Nephron progenitor cell (in vitro differentiated cells): Measurements from ENCODE around the gene LAMP1.

Experiments
- DNase-seq: peaks from one replicate; pipeline ENCODE4 v3.0.0; 2021
- H3K27ac Mint-ChIP-seq: 2 replicates; pipeline ENCODE4 v1.8.0; 2021; ENCODE audit warnings: mild to moderate bottlenecking, moderate library complexity, mixed read lengths
- H3K27me3 Mint-ChIP-seq: 2 replicates; pipeline ENCODE4 v1.8.0; 2021; ENCODE audit warnings: mild to moderate bottlenecking, low read depth, mixed read lengths; ENCODE audit not compliant: poor library complexity
- H3K36me3 Mint-ChIP-seq: 2 replicates; pipeline ENCODE4 v1.8.0; 2021; ENCODE audit warnings: low read depth, mixed read lengths
- H3K4me1 Mint-ChIP-seq: 2 replicates; pipeline ENCODE4 v1.8.0; 2021; ENCODE audit warnings: mixed read lengths
- H3K4me3 Mint-ChIP-seq: 2 replicates; pipeline ENCODE4 v1.8.0; 2021; ENCODE audit warnings: mild to moderate bottlenecking, moderate library complexity, mixed read lengths
- H3K9me3 Mint-ChIP-seq: 2 replicates; pipeline ENCODE4 v1.8.0; 2021; ENCODE audit warnings: mild to moderate bottlenecking, moderate library complexity, mixed read lengths
- CTCF ChIP-seq: fragments of 200-600 bp; sonication (generic); IDR thresholded peaks from 2 replicates; pipeline ENCODE4 v1.5.0; 2021; ENCODE audit warnings: antibody characterized with exemption

LAMP1 gene

GRCh38 chr13:113267642-113268405 is 29.2 kb upstream of the LAMP1 start:
- H3K9me3 Mint-ChIP-seq = no peaks in the 10 kb centered on the region
- peaks cover 28% of the 10 kb centered on the region for H3K36me3 Mint-ChIP-seq
- peak overlapping the region; percentile 37 for H3K27ac Mint-ChIP-seq
- no peak overlapping the region for H3K4me3 Mint-ChIP-seq
- TF ChIP-seq CTCF = no peak
- no peaks in the 10 kb centered on the region for H3K27me3 Mint-ChIP-seq
- no peaks in the 10 kb centered on the region for H3K4me1 Mint-ChIP-seq
- no peak for DNase-seq

GRCh38 chr13:113272031-113272430 is 25.0 kb upstream of the LAMP1 start:
- H3K9me3 Mint-ChIP-seq = no peaks in the 10 kb centered on the region
- H3K27me3 Mint-ChIP-seq = peaks cover 2% of the 10 kb centered on the region
- no peak overlapping the region for H3K4me3 Mint-ChIP-seq
- TF ChIP-seq CTCF = no peak
- H3K4me1 Mint-ChIP-seq = peaks cover 9% of the 10 kb centered on the region
- peak overlapping the region; percentile 88 for H3K27ac Mint-ChIP-seq
- peaks cover 16% of the 10 kb centered on the region for H3K36me3 Mint-ChIP-seq
- no peak for DNase-seq

- peaks cover 12% of the 10 kb centered on the region for H3K36me3 Mint-ChIP-seq
- peak overlapping the region; percentile 72 for H3K27ac Mint-ChIP-seq
- H3K4me1 Mint-ChIP-seq = peaks cover 9% of the 10 kb centered on the region
- no peak for TF ChIP-seq CTCF
- H3K9me3 Mint-ChIP-seq = no peaks in the 10 kb centered on the region
- H3K27me3 Mint-ChIP-seq = peaks cover 2% of the 10 kb centered on the region
- H3K4me3 Mint-ChIP-seq = no peak overlapping the region
- DNase-seq = no peak
Measured at GRCh38 chr13:113272701-113273181, 24.3 kb upstream of the LAMP1 start.

GRCh38 chr13:113273321-113273720 is 23.7 kb upstream of the LAMP1 start:
- Mint-ChIP-seq H3K27ac (peak overlapping the region; percentile 96), H3K4me1 (peaks cover 9% of the 10 kb centered on the region), H3K36me3 (peaks cover 6% of the 10 kb centered on the region), H3K4me3 (no peak overlapping the region), H3K27me3 (peaks cover 2% of the 10 kb centered on the region), H3K9me3 (no peaks in the 10 kb centered on the region)
- no peak for TF ChIP-seq CTCF
- DNase-seq = no peak

GRCh38 chr13:113273851-113274590 is 23.0 kb upstream of the LAMP1 start:
- H3K27me3 Mint-ChIP-seq = peaks cover 3% of the 10 kb centered on the region
- no peak for TF ChIP-seq CTCF
- H3K9me3 Mint-ChIP-seq = peaks cover 2% of the 10 kb centered on the region
- DNase-seq = no peak
- no peaks in the 10 kb centered on the region for H3K36me3 Mint-ChIP-seq
- H3K4me1 Mint-ChIP-seq = peaks cover 9% of the 10 kb centered on the region
- no peak overlapping the region for H3K4me3 Mint-ChIP-seq
- peak overlapping the region; percentile 96 for H3K27ac Mint-ChIP-seq
